Heart right ventricle (tissue), 16 donors: ENCODE measurements around the gene MAPT. TPM values are rescaled to one million over a fixed set of nuclear protein-coding genes. Genes with fewer than 3 reads are reported as not detected.
A peak's percentile ranks its signal among the peaks of the same experiment; 100 is the strongest.

Source experiments
- ATAC-seq, 8 donors: fragments of 200-7000 bp; cut with Tn5 transposase; one replicate each; pipeline ENCODE4 v1.9.1; 2020; ENCODE audit warnings: mild to moderate bottlenecking in 8 of 8, moderate library complexity in 8 of 8, moderate number of reproducible peaks in 1 of 8
- DNase-seq, 2 donors: peaks; one replicate each; pipeline ENCODE4 v3.0.0-alpha.2; 2020
- H3K27ac ChIP-seq, 10 donors: fragments of 200-600 bp; sonication (generic) in 2 of 10; one replicate each; pipeline versions ENCODE4 v1.5.0 to v1.8.0; 2020 to 2022; ENCODE audit warnings: mild to moderate bottlenecking in 3 of 10
- H3K27me3 ChIP-seq, 7 donors: fragments of 200-600 bp; one replicate each; pipeline ENCODE4 v1.8.0; 2021 to 2022; ENCODE audit warnings: mild to moderate bottlenecking in 2 of 7
- H3K36me3 ChIP-seq, 9 donors: fragments of 200-600 bp; sonication (generic) in 1 of 9; one replicate each; pipeline versions ENCODE4 v1.5.0 to v1.8.0; 2020 to 2022; ENCODE audit warnings: mild to moderate bottlenecking in 2 of 9
- H3K4me1 ChIP-seq, 9 donors: fragments of 200-600 bp; sonication (generic) in 1 of 9; one replicate each; pipeline versions ENCODE4 v1.5.0 to v1.8.0; 2020 to 2022; ENCODE audit warnings: mild to moderate bottlenecking in 4 of 9
- H3K4me3 ChIP-seq, 10 donors: fragments of 200-600 bp; sonication (generic) in 2 of 10; one replicate each; pipeline versions ENCODE4 v1.5.0 to v1.8.0; 2020 to 2022; ENCODE audit warnings: mild to moderate bottlenecking in 7 of 10, moderate library complexity in 2 of 10
- H3K9me3 ChIP-seq, 11 donors: fragments of 200-600 bp in 10 of 11; sonication (generic) in 2 of 11; one replicate each; pipeline versions ENCODE4 v1.5.0 to v1.8.0; 2013 to 2022; ENCODE audit warnings: mild to moderate bottlenecking in 2 of 11, control low read depth in 1 of 11, moderate library complexity in 1 of 11
- CTCF ChIP-seq, 9 donors: fragments of 200-600 bp; sonication (generic) in 2 of 9; IDR thresholded peaks; one replicate each; pipeline versions ENCODE4 v1.5.0 to v1.8.0; 2021 to 2022; ENCODE audit warnings: antibody characterized with exemption in 9 of 9, mild to moderate bottlenecking in 5 of 9, moderate library complexity in 1 of 9
- WGBS, 2 donors: extraction: QIAGEN DNeasy Blood & Tissue Kit; methylation state at CpG; one replicate each; pipeline ENCODE4 v1.1.7; 2013; ENCODE audit warnings: inconsistent platforms in 1 of 2; 5-methylcytosine and 5-hydroxymethylcytosine counted together
- intact Hi-C, 10 donors: fragments of 100-400 bp; cut with DNase I; formaldehyde crosslinking; loops; one replicate each; pipeline versions ENCODE4 v1.11.1 to v1.14.2; 2022
- polyA plus RNA-seq, 2 donors: library from polyadenylated mRNA; stranded (reverse); fragments of 200-250 nt; gene quantifications; one replicate each; pipeline ENCODE4 v1.2.3, GENCODE V29; 2013
- total RNA-seq, 10 donors: library from RNA; stranded (reverse); fragmentation: NEBNext Ultra II Directional in 3 of 10; extraction: Animal tissue kit (Norgen Biotek cat#: 25700) in 3 of 10; gene quantifications; one replicate each; pipeline versions ENCODE4 v1.2.1 to v1.2.4, GENCODE V29; 2021 to 2023
- donor health status: Arrhythmogenic right ventricular cardiomyopathy.
- donor health status: ischemic (EF 13 %, LVEDD 7.1; RV severe dilation, severe dysfunction).
- donor health status: healthy with polysubstance abuse.
- donor health status: DM: no; HTN: yes; CAD: no.
- donor health status: DM: no; HTN: no; CAD: no.
- donor health status: ischemic (EF 25% LVEDD 6.9; RV normal size, moderate dysfunction).
- donor health status: ischemic (EF 25% LVEDD 5.7; RV mildly dilated, moderate dysfunction).
- donor health status: healthy.
- donor health status: DM: yes; HTN: yes; CAD: no.
- donor health status: Ischemic cardiomyopathy.
- donor health status: ischemic (EF 35%, LVEDD 5.7; RV mildly dilated, moderate dysfunction).
- donor health status: nonischemic (EF 11% LVEDD 7.7; RV severe dilation, severe dysfunction).
- donor health status: DM: yes; HTN: yes; CAD: no.
- donor health status: PGD.
- donor health status: ischemic (EF 29% LVEDD 5.4; RV normal size, mild dysfunction).
- donor health status: nonischemic (EF 23%, LVEDD 6.1; RV moderate dilation, normal function).

Gene MAPT
- total and polyA plus RNA-seq, 12 donors, result 0.90 to 63.3 (median 32.5) TPM

GRCh38 chr17:45976755-45977505, 82.6 kb downstream of the MAPT start:
- no peaks in the 10 kb centered on the region for H3K36me3 ChIP-seq
- WGBS, 2 donors, result 80 to 85% methylated on average over 18 of the region's 18 CpGs
- no peaks in the 10 kb centered on the region for H3K27me3 ChIP-seq
- DNase-seq (no peak), ATAC-seq (peak in 2 of 8 donors; percentile 43 to 49)
- H3K4me1 ChIP-seq, result peaks cover 0 to 4% (median 0%) of the 10 kb centered on the region in 9 donors
- intact Hi-C loops, result no loop called here
- H3K4me3 ChIP-seq, result no peak overlapping the region
- no peak overlapping the region for H3K27ac ChIP-seq
- TF ChIP-seq CTCF (IDR thresholded peaks at IDR 0.05), result no peak
- H3K9me3 ChIP-seq, result peaks cover 0 to 5% (median 0%) of the 10 kb centered on the region in 11 donors

GRCh38 chr17:45977506-45977824, 83.1 kb downstream of the MAPT start:
- Histone ChIP-seq H3K27me3 (no peaks in the 10 kb centered on the region), H3K36me3 (no peaks in the 10 kb centered on the region), H3K4me3 (no peak overlapping the region), H3K4me1 (peaks cover 0 to 4% (median 0%) of the 10 kb centered on the region in 9 donors), H3K27ac (no peak overlapping the region), H3K9me3 (peaks cover 0 to 2% (median 0%) of the 10 kb centered on the region in 11 donors)
- WGBS, 2 donors, result 81 to 84% methylated on average over 4 of the region's 4 CpGs
- TF ChIP-seq CTCF (IDR thresholded peaks at IDR 0.05), result no peak
- intact Hi-C loops, result no loop called here
- DNase-seq, result no peak
- no peak for ATAC-seq

GRCh38 chr17:45977976-45978626, 83.7 kb downstream of the MAPT start:
- no peak for TF ChIP-seq CTCF (IDR thresholded peaks at IDR 0.05)
- no peaks in the 10 kb centered on the region for H3K9me3 ChIP-seq
- DNase-seq (no peak), ATAC-seq (no peak)
- 80 to 86% methylated on average over 3 of the region's 3 CpGs for WGBS, 2 donors
- intact Hi-C loops, result no loop called here
- H3K4me1 ChIP-seq, result peaks cover 0 to 4% (median 0%) of the 10 kb centered on the region in 9 donors
- no peak overlapping the region for H3K27ac ChIP-seq
- H3K4me3 ChIP-seq, result no peak overlapping the region
- H3K36me3 ChIP-seq, result no peaks in the 10 kb centered on the region
- no peaks in the 10 kb centered on the region for H3K27me3 ChIP-seq

GRCh38 chr17:45979137-45979536, 84.8 kb downstream of the MAPT start:
- H3K27me3 ChIP-seq, result no peaks in the 10 kb centered on the region
- H3K27ac ChIP-seq, result no peak overlapping the region
- ATAC-seq (no peak), DNase-seq (no peak)
- no peak overlapping the region for H3K4me3 ChIP-seq
- no peaks in the 10 kb centered on the region for H3K4me1 ChIP-seq
- intact Hi-C loops, result no loop called here
- no peaks in the 10 kb centered on the region for H3K36me3 ChIP-seq
- H3K9me3 ChIP-seq, result no peaks in the 10 kb centered on the region
- 62 to 74% methylated on average over 2 of the region's 2 CpGs for WGBS, 2 donors
- no peak for TF ChIP-seq CTCF (IDR thresholded peaks at IDR 0.05)
